Eye (tissue), 1 donor: ENCODE measurements around the gene MATN1.

Source experiments
- DNase-seq: peaks from one replicate; pipeline ENCODE4 v3.0.0-alpha.2; 2015

Gene MATN1

GRCh38 chr1:30730346-30731108 lies 7.1 kb upstream of the MATN1 start:
- DNase-seq = no peak

- DNase-seq = no peak
Measured at GRCh38 chr1:30729901-30730300, 6.5 kb upstream of the MATN1 start.

DNA sequence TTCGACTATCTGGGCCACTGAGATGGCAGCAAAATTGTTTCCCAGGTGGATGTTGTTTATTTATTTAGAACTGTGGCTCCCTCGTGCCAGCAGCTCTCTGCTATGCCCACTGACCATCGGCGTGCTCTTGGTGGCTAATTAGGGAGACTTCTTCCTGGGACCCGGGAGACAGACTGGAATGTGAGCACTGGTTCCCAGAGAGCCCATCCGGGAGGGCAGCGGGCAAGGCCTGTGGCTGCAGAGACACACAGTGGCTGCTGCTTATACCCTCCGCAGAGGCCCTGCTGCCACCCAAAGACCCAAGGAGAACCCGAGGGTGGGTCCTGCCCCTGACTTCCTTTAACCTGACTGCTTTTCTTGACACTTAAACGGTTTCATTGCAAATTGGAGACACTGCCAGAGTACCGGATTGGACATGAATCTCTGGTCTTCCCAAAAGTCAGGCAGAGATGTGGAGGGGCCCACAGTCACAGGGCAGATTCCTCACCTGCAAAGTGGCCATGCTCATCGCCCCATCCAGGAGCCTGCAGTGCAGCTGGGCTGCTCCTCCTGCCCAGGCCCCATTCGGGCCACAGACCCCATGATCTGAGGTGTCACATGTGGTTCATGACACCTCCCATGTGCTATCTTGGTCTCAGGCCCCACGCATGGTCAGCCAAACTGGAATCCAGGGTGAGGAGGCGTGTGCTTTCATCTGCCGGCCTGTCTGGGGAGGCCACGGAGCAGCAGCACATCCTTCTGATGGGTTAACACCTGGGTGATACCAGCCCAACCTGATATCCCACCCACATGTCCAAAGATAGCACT lies 5.7 kb upstream of the MATN1 start:
- DNase-seq = no peak

- DNase-seq = no peak
Measured at GRCh38 chr1:30728340-30728739, 5.0 kb upstream of the MATN1 start.

- DNase-seq = no peak
Measured at GRCh38 chr1:30727824-30728223, 4.4 kb upstream of the MATN1 start.

- no peak for DNase-seq
Measured at GRCh38 chr1:30726773-30727684, 3.6 kb upstream of the MATN1 start.

DNA sequence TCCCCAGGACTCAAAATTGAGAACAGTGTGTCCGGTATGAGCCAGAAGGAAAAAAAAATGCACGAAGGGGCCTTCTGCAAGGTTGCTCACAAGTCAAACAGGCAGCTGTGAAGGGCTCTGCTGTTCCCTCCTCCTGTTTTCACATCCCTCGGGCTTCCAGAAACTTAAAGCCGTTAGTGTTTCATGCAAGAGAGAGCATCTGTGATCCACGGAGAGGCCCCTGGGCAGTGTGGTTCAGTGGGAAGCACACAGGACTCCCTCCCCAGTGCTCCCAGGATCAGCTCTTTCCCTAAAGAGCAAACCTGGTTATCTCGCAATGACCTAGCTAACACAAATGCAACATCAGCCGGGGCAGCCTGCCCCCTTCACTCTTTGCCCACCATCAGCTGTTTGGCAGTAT lies 2.9 kb upstream of the MATN1 start:
- peak; percentile 56 for DNase-seq

- DNase-seq = no peak
Measured at GRCh38 chr1:30725450-30726095, 2.2 kb upstream of the MATN1 start.

DNA sequence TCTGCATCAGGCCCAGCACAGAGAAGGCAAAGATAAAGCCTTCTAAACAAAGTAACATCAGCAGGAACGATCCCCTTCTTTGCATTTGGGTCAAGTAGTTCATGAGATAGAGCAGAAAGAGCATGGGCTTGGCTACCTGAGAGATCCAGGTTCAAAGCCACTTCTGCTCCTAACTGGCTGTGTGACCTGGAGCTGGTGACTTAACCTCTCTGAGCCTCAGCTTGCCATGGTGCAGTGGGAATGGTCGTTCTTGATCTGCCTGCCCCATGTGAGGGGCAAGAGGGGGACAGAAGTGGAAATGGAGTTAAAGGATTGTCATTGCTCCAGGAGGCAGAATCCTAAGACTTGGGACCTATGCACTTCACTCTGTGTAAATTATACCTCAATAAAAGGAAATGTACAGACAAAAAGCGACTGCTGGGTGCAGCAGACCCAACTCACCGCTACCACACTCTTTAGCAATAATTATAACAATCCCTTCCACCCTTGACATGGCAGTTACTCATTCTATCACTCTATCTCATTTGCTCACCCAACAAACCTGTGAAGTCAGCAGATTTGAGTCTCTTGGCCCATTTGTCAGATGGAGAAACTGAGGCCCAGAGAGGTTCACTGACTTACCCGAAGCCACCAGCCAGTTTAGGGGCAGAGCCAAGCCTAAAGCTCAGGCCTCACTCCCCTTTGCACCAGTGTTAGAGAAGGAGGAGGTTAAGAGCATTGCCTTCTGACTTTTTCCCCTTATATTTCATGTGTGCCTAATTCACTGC lies 1.5 kb upstream of the MATN1 start:
- DNase-seq = no peak

DNA sequence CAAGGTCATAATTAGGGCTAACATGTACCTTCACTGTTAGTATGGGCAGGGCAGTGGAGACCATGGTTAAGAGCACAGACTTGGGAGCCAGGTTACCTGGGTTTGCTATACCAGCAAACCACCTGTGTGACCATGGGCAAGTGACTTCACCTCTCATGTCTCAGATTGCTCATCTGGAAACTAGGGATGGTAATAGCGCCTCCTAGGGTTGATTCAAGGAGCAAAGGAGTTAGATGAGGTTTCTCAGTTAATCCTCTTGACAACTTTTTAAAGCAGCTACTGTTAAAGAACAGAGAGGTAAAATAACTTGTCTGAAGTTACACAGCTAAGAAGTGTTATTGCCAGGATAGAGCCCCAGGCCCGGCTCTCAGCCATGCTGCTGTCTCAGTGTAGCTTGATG lies 790 bp upstream of the MATN1 start:
- DNase-seq = no peak

DNA sequence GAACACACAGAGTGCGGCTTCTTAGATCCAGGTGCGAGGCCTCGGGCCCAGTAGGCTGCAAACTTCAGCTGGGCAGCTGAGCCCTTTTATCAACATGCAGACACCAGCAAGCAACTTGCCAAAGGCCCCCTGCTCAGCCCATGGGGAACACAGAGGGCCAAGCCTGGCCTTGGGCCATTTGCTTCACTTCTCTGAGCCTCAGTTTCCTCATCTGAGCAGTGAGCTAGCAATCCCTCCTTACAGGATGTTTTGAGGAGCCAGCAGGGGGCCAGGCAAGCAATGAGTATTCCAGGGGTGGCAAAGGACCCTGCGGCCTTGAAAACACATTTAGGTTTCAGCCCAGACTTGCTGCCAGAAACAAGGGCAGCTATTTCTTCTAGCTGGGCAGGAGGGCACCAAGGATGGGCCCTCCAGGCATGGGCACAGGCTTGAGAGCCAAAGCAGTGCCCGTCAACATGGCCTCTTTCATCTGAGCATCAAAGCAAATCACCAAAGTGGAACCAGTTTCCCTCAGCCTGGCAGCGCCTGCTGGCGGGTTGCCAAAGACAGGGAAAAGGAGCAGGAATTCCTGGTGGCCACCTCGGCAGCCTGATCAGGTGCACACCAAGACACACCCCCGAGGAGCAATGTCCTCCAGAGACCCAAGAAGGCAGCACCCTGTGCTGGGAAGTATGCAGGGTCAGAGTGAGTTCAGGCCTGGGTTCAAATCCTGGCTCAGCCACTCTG lies 1.4 kb downstream of the MATN1 start:
- no peak for DNase-seq

- DNase-seq = no peak
Measured at GRCh38 chr1:30721341-30721793, 2.0 kb downstream of the MATN1 start.

- DNase-seq = no peak
Measured at GRCh38 chr1:30720271-30721223, 2.8 kb downstream of the MATN1 start.

- DNase-seq = no peak
Measured at GRCh38 chr1:30719406-30720270, 3.7 kb downstream of the MATN1 start.

GRCh38 chr1:30718636-30719405 lies 4.6 kb downstream of the MATN1 start:
- peak; percentile 96 for DNase-seq

- peak; percentile 99 for DNase-seq
Measured at GRCh38 chr1:30718091-30718635, 5.2 kb downstream of the MATN1 start.

- no peak for DNase-seq
Measured at GRCh38 chr1:30716646-30717045, 6.7 kb downstream of the MATN1 start.

DNA sequence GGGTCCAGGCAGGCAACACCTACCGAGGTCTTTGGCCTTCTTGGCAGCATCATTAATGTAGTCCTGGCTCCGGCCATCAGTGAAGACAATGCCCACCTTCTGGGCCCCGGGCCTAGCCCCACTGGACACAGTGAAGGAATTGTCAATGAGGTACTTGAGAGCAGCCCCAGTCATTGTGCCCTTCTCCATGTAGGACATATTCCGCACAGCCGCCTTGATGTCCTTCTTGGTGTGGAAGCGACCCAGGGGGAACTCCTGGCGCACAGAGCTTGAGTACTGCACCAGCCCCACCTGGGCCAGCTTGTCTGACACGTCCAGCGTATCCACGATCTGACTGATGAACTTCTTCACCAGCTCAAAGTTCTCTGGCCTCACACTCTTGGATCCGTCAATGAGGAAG lies 7.5 kb downstream of the MATN1 start:
- no peak for DNase-seq
